ENCODE measurements around the gene CYP2W1.
A peak's percentile ranks its signal among the peaks of the same experiment; 100 is the strongest.

Gene CYP2W1

GRCh38 chr7:1015196-1016121 is 32.5 kb downstream of the CYP2W1 start:
- DNase-seq (ENCODE audit: low read depth): no peak

- DNase-seq (ENCODE audit: low read depth): no peak
Measured at GRCh38 chr7:1016577-1017531, 33.9 kb downstream of the CYP2W1 start.

- no peak for DNase-seq (ENCODE audit: low read depth)
Measured at GRCh38 chr7:1017586-1018333, 34.8 kb downstream of the CYP2W1 start.

GRCh38 chr7:1018334-1018695 is 35.3 kb downstream of the CYP2W1 start:
- DNase-seq (ENCODE audit: low read depth): no peak

- no peak for DNase-seq (ENCODE audit: low read depth)
Measured at GRCh38 chr7:1019255-1019785, 36.3 kb downstream of the CYP2W1 start.

GRCh38 chr7:1019789-1020610 is 37.0 kb downstream of the CYP2W1 start:
- no peak for DNase-seq (ENCODE audit: low read depth)

- DNase-seq (ENCODE audit: low read depth): no peak
Measured at GRCh38 chr7:1020849-1021251, 37.9 kb downstream of the CYP2W1 start.

- no peak for DNase-seq (ENCODE audit: low read depth)
Measured at GRCh38 chr7:1021366-1021765, 38.4 kb downstream of the CYP2W1 start.

- no peak for DNase-seq (ENCODE audit: low read depth)
Measured at GRCh38 chr7:1021931-1022330, 39.0 kb downstream of the CYP2W1 start.

- no peak for DNase-seq (ENCODE audit: low read depth)
Measured at GRCh38 chr7:1022356-1022755, 39.4 kb downstream of the CYP2W1 start.

GRCh38 chr7:1022801-1023465 is 40.0 kb downstream of the CYP2W1 start:
- no peak for DNase-seq (ENCODE audit: low read depth)

- DNase-seq (ENCODE audit: low read depth): no peak
Measured at GRCh38 chr7:1024331-1024841, 41.4 kb downstream of the CYP2W1 start.

- no peak for DNase-seq (ENCODE audit: low read depth)
Measured at GRCh38 chr7:1024876-1025742, 42.1 kb downstream of the CYP2W1 start.

GRCh38 chr7:1025743-1026581 is 43.0 kb downstream of the CYP2W1 start:
- no peak for DNase-seq (ENCODE audit: low read depth)

GRCh38 chr7:1026721-1027161 is 43.8 kb downstream of the CYP2W1 start:
- no peak for DNase-seq (ENCODE audit: low read depth)

- no peak for DNase-seq (ENCODE audit: low read depth)
Measured at GRCh38 chr7:1027242-1028043, 44.5 kb downstream of the CYP2W1 start.

GRCh38 chr7:1028044-1028770 is 45.2 kb downstream of the CYP2W1 start:
- DNase-seq (ENCODE audit: low read depth): peak; percentile 52
